ENCODE measurements around the gene TMEM26. TPM values are rescaled to one million over a fixed set of nuclear protein-coding genes. Genes with fewer than 3 reads are reported as not detected.

TMEM26 gene
- total and polyA plus RNA-seq, 2 of the 8 experiments (the other 6 are each of a cell fraction or from before 2014, with no cell fraction given), result 1.6 to 2.8 TPM

DNA sequence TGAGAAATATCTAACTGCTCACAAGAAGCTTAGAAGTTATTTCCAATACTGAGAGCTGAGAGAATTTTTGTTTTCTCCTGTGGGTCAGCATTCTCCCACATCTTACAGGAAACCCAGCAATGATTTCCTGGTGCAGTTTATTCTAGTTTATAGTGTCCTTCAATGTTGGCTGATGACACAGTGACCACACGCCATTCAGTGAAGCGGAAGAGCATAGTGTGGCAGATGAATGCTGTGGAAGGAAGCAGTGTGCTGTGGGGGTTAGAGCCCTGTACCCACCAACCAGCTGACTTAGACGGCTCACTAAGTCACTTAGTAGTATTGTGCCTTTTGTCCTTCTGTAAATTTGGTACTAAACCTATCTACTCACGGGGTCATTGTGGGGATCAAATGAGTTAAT is 1.4 kb upstream of the TMEM26 start (continued):
- TF ChIP-seq, protein P1, sequence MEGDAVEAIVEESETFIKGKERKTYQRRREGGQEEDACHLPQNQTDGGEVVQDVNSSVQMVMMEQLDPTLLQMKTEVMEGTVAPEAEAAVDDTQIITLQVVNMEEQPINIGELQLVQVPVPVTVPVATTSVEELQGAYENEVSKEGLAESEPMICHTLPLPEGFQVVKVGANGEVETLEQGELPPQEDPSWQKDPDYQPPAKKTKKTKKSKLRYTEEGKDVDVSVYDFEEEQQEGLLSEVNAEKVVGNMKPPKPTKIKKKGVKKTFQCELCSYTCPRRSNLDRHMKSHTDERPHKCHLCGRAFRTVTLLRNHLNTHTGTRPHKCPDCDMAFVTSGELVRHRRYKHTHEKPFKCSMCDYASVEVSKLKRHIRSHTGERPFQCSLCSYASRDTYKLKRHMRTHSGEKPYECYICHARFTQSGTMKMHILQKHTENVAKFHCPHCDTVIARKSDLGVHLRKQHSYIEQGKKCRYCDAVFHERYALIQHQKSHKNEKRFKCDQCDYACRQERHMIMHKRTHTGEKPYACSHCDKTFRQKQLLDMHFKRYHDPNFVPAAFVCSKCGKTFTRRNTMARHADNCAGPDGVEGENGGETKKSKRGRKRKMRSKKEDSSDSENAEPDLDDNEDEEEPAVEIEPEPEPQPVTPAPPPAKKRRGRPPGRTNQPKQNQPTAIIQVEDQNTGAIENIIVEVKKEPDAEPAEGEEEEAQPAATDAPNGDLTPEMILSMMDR (IDR thresholded peaks at IDR 0.05; ENCODE audit: control extremely low read depth in 1 of 3, insufficient read depth in 1 of 3, low read depth in 1 of 3, low read length in 3 of 3), result no peak
- no peak for TF ChIP-seq RNF2 (IDR thresholded peaks at IDR 0.05; ENCODE audit: borderline replicate concordance, low read depth, low read length, missing control alignments, poor library complexity, severe bottlenecking)
- no peak for TF ChIP-seq RAD21 (IDR thresholded peaks at IDR 0.05 in 1 of 2, conservative IDR thresholded peaks at IDR 0.05 in 1 of 2; ENCODE audit: low read depth in 2 of 2, low read length in 2 of 2)
- no peak for TF ChIP-seq EZH2 (IDR thresholded peaks at IDR 0.05; ENCODE audit: low read depth, low read length, severe bottlenecking)
- TF ChIP-seq CHD1 (IDR thresholded peaks at IDR 0.05; ENCODE audit: low read depth, low read length), result no peak
- no peak for TF ChIP-seq ZNF274 (IDR thresholded peaks at IDR 0.05; ENCODE audit: borderline replicate concordance, extremely low read depth, low read length)
- TF ChIP-seq TAF1 (IDR thresholded peaks at IDR 0.05; ENCODE audit: low read depth, low read length), result no peak
